HCT116 (cell line): ENCODE measurements around the gene CYREN. TPM values are rescaled to one million over a fixed set of nuclear protein-coding genes. Genes with fewer than 3 reads are reported as not detected.

ENCODE experiments used
- ATAC-seq: fragments of 200-7000 bp; cut with Tn5 transposase; 2 replicates; pipeline ENCODE4 v1.9.1; 2020; ENCODE audit warnings: mild to moderate bottlenecking, moderate library complexity
- BruUV-seq: library from RNA; stranded (reverse); fragments of 400-500 nt; replicated peaks from 2 replicates; lab custom pipeline; 2021; lab: Mats Ljungman, UMichigan
- CTCF ChIA-PET: fragments of 300-600 bp; sonication (Branson Sonifier 250); formaldehyde crosslinking; loops from one replicate; lab custom pipeline; 2021; ENCODE audit warnings: antibody characterized with exemption; lab: Charles Lee
- POLR2A ChIA-PET: fragments of 300-600, 350-600 bp; sonication (Branson Sonifier 250); formaldehyde crosslinking; loops from one replicate; lab custom pipeline; 2021; ENCODE audit warnings: antibody characterized with exemption; lab: Charles Lee
- RAD21 ChIA-PET, 2 experiments: fragments of 300-600 bp; sonication (Branson Sonifier 250); formaldehyde crosslinking; loops; one replicate each; lab custom pipeline; 2023; ENCODE audit warnings: low total read pairs in 2 of 2; ENCODE audit not compliant: uncharacterized antibody in 2 of 2, unreplicated experiment in 2 of 2, low non-redundant PET in 1 of 2; lab: Charles Lee
- DNase-seq: peaks from one replicate; pipeline ENCODE4 v3.0.0-alpha.2; 2010; ENCODE audit warnings: low read depth, low spot score
- H2AFZ ChIP-seq: fragments of 200-600 bp; shearing (Covaris generic), sonication (generic); 2 replicates; pipeline ENCODE4 v1.6.1; 2017; ENCODE audit warnings: low read depth, mixed run types, mixed read lengths, antibody characterized with exemption, low read length; ENCODE audit not compliant: poor library complexity, severe bottlenecking
- H3K27ac ChIP-seq: 2 replicates; pipeline ENCODE4 v1.5.1; 2012; ENCODE audit warnings: low read depth, low read length
- H3K27me3 ChIP-seq: fragments of 200-600 bp; sonication (generic); 2 replicates; pipeline ENCODE4 v1.6.1; 2016; ENCODE audit warnings: mixed run types, low read length, mixed read lengths; ENCODE audit not compliant: insufficient read depth
- H3K36me3 ChIP-seq, 2 experiments: fragments of 200-500 bp in 1 of 2; fragments of 200-600 bp in 1 of 2; sonication (Bioruptor generic) in 1 of 2; sonication (generic) in 1 of 2; 2 replicates each; pipeline versions ENCODE4 v1.5.1 to v1.6.1; 2014 to 2016; ENCODE audit warnings: low read length in 2 of 2, inconsistent platforms in 1 of 2, mixed read lengths in 1 of 2, mixed run types in 1 of 2; ENCODE audit not compliant: insufficient read depth in 2 of 2, control insufficient read depth in 1 of 2
- H3K4me1 ChIP-seq, 2 experiments: fragments of 200-600 bp in 1 of 2; sonication (generic) in 1 of 2; 2 replicates each; pipeline versions ENCODE4 v1.5.1 to v1.6.1; 2012 to 2017; ENCODE audit warnings: low read length in 2 of 2, inconsistent platforms in 1 of 2, mild to moderate bottlenecking in 1 of 2, mixed read lengths in 1 of 2, mixed run types in 1 of 2, moderate library complexity in 1 of 2; ENCODE audit not compliant: insufficient read depth in 2 of 2, control insufficient read depth in 1 of 2
- H3K4me2 ChIP-seq: fragments of 200-600 bp; sonication (generic); 2 replicates; pipeline ENCODE4 v1.6.1; 2017; ENCODE audit warnings: mixed run types, low read length, mixed read lengths
- H3K4me3 ChIP-seq, 2 experiments: fragments of 200-600 bp in 1 of 2; sonication (generic) in 1 of 2; replicated peaks in 1 of 2; 2 replicates each; pipeline ENCODE4 v1.5.1; 2011 to 2016; ENCODE audit warnings: low read length in 2 of 2, control low read depth in 1 of 2, low read depth in 1 of 2, mild to moderate bottlenecking in 1 of 2, mixed read lengths in 1 of 2, mixed run types in 1 of 2
- H3K79me2 ChIP-seq: fragments of 200-600 bp; sonication (generic); 2 replicates; pipeline ENCODE4 v1.6.1; 2017; ENCODE audit warnings: mild to moderate bottlenecking, mixed run types, low read length, moderate library complexity, mixed read lengths; ENCODE audit not compliant: insufficient read depth
- H3K9ac ChIP-seq: fragments of 200-600 bp; sonication (generic); 2 replicates; pipeline ENCODE4 v1.6.1; 2016; ENCODE audit warnings: low read length, mixed read lengths
- H3K9me2 ChIP-seq: fragments of 200-600 bp; sonication (generic), shearing (Covaris generic); 2 replicates; pipeline ENCODE4 v1.6.1; 2017; ENCODE audit warnings: mixed run types, mild to moderate bottlenecking, moderate library complexity; ENCODE audit not compliant: insufficient read depth
- H3K9me3 ChIP-seq, 2 experiments: fragments of 200-500 bp in 1 of 2; fragments of 200-600 bp in 1 of 2; sonication (Bioruptor generic) in 1 of 2; sonication (generic) in 1 of 2; 2 replicates each; pipeline ENCODE4 v1.6.1; 2014 to 2017; ENCODE audit warnings: low read length in 2 of 2, mixed read lengths in 2 of 2, inconsistent platforms in 1 of 2, low read depth in 1 of 2, mild to moderate bottlenecking in 1 of 2, mixed run types in 1 of 2, moderate library complexity in 1 of 2; ENCODE audit not compliant: control insufficient read depth in 1 of 2, insufficient read depth in 1 of 2
- H4K20me1 ChIP-seq: fragments of 200-600 bp; sonication (generic), shearing (Covaris generic); 2 replicates; pipeline ENCODE4 v1.6.1; 2017; ENCODE audit warnings: mixed run types, mild to moderate bottlenecking, moderate library complexity; ENCODE audit not compliant: insufficient read depth
- CBX3 ChIP-seq: IDR thresholded peaks from 2 replicates; pipeline ENCODE4 v1.6.1; 2012; ENCODE audit warnings: low read depth
- EGR1 ChIP-seq: IDR thresholded peaks from 2 replicates; pipeline ENCODE4 v1.6.1; 2012; ENCODE audit warnings: low read depth
- ELF1 ChIP-seq: IDR thresholded peaks from 2 replicates; pipeline ENCODE4 v1.6.1; 2012; ENCODE audit warnings: low read depth, borderline replicate concordance
- EZH2 ChIP-seq: fragments of 200-600 bp; sonication (generic); IDR thresholded peaks from 2 replicates; pipeline ENCODE4 v1.6.1; 2017; ENCODE audit warnings: antibody characterized with exemption, mixed run types
- EZH2phosphoT487 ChIP-seq: fragments of 200-600 bp; IDR thresholded peaks from 2 replicates; pipeline ENCODE4 v1.6.1; 2018; ENCODE audit warnings: antibody characterized with exemption, borderline replicate concordance
- FOSL1 ChIP-seq: IDR thresholded peaks from 2 replicates; pipeline ENCODE4 v1.6.1; 2012; ENCODE audit warnings: low read depth
- POLR2A ChIP-seq: IDR thresholded peaks from 2 replicates; pipeline ENCODE4 v1.7.0; 2011; ENCODE audit warnings: borderline replicate concordance; ENCODE audit not compliant: insufficient read depth, insufficient read length; ENCODE audit errors: extremely low read depth
- RAD21 ChIP-seq: IDR thresholded peaks from 2 replicates; pipeline ENCODE4 v1.6.1; 2012; ENCODE audit warnings: low read depth, mild to moderate bottlenecking
- SIN3A ChIP-seq: IDR thresholded peaks from 2 replicates; pipeline ENCODE4 v1.6.1; 2012; ENCODE audit warnings: low read depth
- SP1 ChIP-seq: IDR thresholded peaks from 2 replicates; pipeline ENCODE4 v1.6.1; 2012; ENCODE audit warnings: low read depth
- SRF ChIP-seq: IDR thresholded peaks from 2 replicates; pipeline ENCODE4 v1.6.1; 2012; ENCODE audit warnings: low read depth
- YY1 ChIP-seq: IDR thresholded peaks from 2 replicates; pipeline ENCODE4 v1.6.1; 2011; ENCODE audit warnings: low read length, low read depth, moderate library complexity, mild to moderate bottlenecking; ENCODE audit not compliant: insufficient replicate concordance; ENCODE audit errors: extremely low read depth
- ZFX ChIP-seq: fragments of 450-650 bp; IDR thresholded peaks from 2 replicates; pipeline ENCODE4 v1.6.1; 2017
- ZNF274 ChIP-seq: fragments of 200-500 bp; sonication (Bioruptor generic); IDR thresholded peaks from 2 replicates; pipeline ENCODE4 v1.6.1; 2014; ENCODE audit warnings: mild to moderate bottlenecking, low read depth, low read length, inconsistent platforms
- intact Hi-C: fragments of 100-400 bp; cut with micrococcal nuclease; formaldehyde crosslinking; loops from 2 replicates; pipeline ENCODE4 v1.10.0; 2022
- total RNA-seq: library from RNA; stranded (reverse); gene quantifications from one replicate; pipeline ENCODE4 v1.2.1, GENCODE V29; 2021; ENCODE audit not compliant: unreplicated experiment
- TF ChIP-seq, protein P1 (sequence below), 3 experiments: fragments of 200-600 bp in 1 of 3; sonication (generic) in 1 of 3; IDR thresholded peaks in 2 of 3; conservative IDR thresholded peaks in 1 of 3; 2 replicates each; pipeline ENCODE4 v1.5.1; 2012 to 2017; ENCODE audit warnings: low read depth in 2 of 3, low read length in 2 of 3, antibody characterized with exemption in 1 of 3, borderline replicate concordance in 1 of 3, control low read depth in 1 of 3, mild to moderate bottlenecking in 1 of 3, mixed read lengths in 1 of 3, mixed run types in 1 of 3, moderate library complexity in 1 of 3; ENCODE audit not compliant: insufficient read depth in 1 of 3
- TF ChIP-seq, protein P2 (sequence below): IDR thresholded peaks from 2 replicates; pipeline ENCODE4 v1.6.1; 2011; ENCODE audit warnings: mild to moderate bottlenecking, low read length, moderate library complexity; ENCODE audit not compliant: insufficient replicate concordance; ENCODE audit errors: extremely low read depth
- TF ChIP-seq, protein P3 (sequence below): IDR thresholded peaks from 2 replicates; pipeline ENCODE4 v1.6.1; 2012
- TF ChIP-seq, protein P4 (sequence below): IDR thresholded peaks from 2 replicates; pipeline ENCODE4 v1.6.1; 2012; ENCODE audit warnings: low read depth

CYREN gene
- total RNA-seq, 1 experiment from 2014 or later, result 54.5 TPM

DNA sequence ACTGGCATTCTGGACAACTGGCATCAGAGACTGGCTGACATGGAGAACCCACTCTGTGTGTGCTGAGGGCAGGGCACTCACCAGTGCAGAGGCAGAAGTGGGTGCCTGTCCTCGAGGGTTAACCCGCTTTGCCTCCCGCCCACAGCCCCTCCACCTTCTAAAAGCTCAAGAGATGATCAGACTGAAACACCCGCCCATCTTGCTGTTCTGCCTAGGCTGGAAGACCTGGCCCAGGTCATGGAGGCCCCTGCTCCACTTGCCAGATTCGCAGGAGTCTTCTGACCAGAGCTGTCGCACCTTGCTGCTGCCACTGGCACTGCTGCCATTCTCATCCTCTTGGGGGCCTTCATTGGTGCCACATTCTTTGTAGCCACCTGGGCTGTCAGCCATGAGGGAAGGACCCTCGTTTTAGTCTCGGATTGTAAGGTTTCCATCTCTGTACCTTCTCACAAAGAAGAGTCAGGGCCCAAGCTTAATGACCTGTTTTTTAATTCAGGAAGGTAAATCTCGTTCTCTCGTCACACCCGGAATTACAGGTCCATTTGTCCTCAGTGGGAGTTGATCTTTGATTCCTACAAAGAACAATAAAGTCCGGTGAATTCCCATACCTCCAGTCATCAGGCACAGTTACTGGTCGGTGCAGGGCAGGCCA is 1.9 kb downstream of the CYREN start:
- RAD21 ChIA-PET, result interaction anchor here in 1 of 2 experiments (1.3 kb wide), 1 partner anchor 182 kb away, joined by 3 read pairs; the partner anchor contains the start of gene AGBL3
- TF ChIP-seq POLR2A (no peak), ZNF274 (no peak), SP1 (no peak), FOSL1 (no peak), RAD21 (no peak), EGR1 (no peak), EZH2phosphoT487 (no peak), SRF (no peak), ELF1 (no peak), YY1 (no peak), ZFX (no peak), EZH2 (no peak), SIN3A (no peak; the same call in 1 of the 2 replicates), CBX3 (no peak)
- TF ChIP-seq, protein P1, sequence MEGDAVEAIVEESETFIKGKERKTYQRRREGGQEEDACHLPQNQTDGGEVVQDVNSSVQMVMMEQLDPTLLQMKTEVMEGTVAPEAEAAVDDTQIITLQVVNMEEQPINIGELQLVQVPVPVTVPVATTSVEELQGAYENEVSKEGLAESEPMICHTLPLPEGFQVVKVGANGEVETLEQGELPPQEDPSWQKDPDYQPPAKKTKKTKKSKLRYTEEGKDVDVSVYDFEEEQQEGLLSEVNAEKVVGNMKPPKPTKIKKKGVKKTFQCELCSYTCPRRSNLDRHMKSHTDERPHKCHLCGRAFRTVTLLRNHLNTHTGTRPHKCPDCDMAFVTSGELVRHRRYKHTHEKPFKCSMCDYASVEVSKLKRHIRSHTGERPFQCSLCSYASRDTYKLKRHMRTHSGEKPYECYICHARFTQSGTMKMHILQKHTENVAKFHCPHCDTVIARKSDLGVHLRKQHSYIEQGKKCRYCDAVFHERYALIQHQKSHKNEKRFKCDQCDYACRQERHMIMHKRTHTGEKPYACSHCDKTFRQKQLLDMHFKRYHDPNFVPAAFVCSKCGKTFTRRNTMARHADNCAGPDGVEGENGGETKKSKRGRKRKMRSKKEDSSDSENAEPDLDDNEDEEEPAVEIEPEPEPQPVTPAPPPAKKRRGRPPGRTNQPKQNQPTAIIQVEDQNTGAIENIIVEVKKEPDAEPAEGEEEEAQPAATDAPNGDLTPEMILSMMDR (IDR thresholded peaks at IDR 0.05 in 2 of 3, conservative IDR thresholded peaks at IDR 0.05 in 1 of 3; ENCODE audit: borderline replicate concordance in 1 of 3, insufficient read depth in 1 of 3, low read depth in 2 of 3, low read length in 2 of 3), result no peak
- TF ChIP-seq, protein P2, sequence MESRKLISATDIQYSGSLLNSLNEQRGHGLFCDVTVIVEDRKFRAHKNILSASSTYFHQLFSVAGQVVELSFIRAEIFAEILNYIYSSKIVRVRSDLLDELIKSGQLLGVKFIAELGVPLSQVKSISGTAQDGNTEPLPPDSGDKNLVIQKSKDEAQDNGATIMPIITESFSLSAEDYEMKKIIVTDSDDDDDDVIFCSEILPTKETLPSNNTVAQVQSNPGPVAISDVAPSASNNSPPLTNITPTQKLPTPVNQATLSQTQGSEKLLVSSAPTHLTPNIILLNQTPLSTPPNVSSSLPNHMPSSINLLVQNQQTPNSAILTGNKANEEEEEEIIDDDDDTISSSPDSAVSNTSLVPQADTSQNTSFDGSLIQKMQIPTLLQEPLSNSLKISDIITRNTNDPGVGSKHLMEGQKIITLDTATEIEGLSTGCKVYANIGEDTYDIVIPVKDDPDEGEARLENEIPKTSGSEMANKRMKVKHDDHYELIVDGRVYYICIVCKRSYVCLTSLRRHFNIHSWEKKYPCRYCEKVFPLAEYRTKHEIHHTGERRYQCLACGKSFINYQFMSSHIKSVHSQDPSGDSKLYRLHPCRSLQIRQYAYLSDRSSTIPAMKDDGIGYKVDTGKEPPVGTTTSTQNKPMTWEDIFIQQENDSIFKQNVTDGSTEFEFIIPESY, result no peak
- TF ChIP-seq, protein P3, sequence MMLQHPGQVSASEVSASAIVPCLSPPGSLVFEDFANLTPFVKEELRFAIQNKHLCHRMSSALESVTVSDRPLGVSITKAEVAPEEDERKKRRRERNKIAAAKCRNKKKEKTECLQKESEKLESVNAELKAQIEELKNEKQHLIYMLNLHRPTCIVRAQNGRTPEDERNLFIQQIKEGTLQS, result no peak
- TF ChIP-seq, protein P4, sequence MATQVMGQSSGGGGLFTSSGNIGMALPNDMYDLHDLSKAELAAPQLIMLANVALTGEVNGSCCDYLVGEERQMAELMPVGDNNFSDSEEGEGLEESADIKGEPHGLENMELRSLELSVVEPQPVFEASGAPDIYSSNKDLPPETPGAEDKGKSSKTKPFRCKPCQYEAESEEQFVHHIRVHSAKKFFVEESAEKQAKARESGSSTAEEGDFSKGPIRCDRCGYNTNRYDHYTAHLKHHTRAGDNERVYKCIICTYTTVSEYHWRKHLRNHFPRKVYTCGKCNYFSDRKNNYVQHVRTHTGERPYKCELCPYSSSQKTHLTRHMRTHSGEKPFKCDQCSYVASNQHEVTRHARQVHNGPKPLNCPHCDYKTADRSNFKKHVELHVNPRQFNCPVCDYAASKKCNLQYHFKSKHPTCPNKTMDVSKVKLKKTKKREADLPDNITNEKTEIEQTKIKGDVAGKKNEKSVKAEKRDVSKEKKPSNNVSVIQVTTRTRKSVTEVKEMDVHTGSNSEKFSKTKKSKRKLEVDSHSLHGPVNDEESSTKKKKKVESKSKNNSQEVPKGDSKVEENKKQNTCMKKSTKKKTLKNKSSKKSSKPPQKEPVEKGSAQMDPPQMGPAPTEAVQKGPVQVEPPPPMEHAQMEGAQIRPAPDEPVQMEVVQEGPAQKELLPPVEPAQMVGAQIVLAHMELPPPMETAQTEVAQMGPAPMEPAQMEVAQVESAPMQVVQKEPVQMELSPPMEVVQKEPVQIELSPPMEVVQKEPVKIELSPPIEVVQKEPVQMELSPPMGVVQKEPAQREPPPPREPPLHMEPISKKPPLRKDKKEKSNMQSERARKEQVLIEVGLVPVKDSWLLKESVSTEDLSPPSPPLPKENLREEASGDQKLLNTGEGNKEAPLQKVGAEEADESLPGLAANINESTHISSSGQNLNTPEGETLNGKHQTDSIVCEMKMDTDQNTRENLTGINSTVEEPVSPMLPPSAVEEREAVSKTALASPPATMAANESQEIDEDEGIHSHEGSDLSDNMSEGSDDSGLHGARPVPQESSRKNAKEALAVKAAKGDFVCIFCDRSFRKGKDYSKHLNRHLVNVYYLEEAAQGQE, result no peak
- Histone ChIP-seq H3K9me3 (no peaks in the 10 kb centered on the region), H3K4me2 (peak overlapping the region; percentile 98), H3K9me2 (no peaks in the 10 kb centered on the region), H3K4me3 (peak overlapping the region; percentile 81 to 83; a peak in 3 of 4 replicates), H3K79me2 (peaks cover 29% of the 10 kb centered on the region), H2AFZ (no peak overlapping the region), H3K27me3 (no peaks in the 10 kb centered on the region), H3K9ac (peak overlapping the region; percentile 93; the same call in 1 of the 2 replicates), H3K4me1 (peaks cover 0 to 18% of the 10 kb centered on the region in 2 experiments; a peak in 2 of 4 replicates), H3K27ac (peak overlapping the region; percentile 14; the same call in 1 of the 2 replicates), H3K36me3 (peaks cover 7 to 40% of the 10 kb centered on the region in 2 experiments; a peak in 2 of 4 replicates), H4K20me1 (peaks cover 3% of the 10 kb centered on the region; the same call in 1 of the 2 replicates)
- ATAC-seq, result no peak
- no peak for DNase-seq
- CTCF ChIA-PET, result interaction anchor here (0.9 to 1.9 kb wide), 11 partner anchors 8 to 536 kb away, joined by 3 to 25 read pairs (median 4); partner anchors contain the start of gene AGBL3
- POLR2A ChIA-PET, result interaction anchor here (1.0 to 1.5 kb wide), 3 partner anchors 8 to 183 kb away, joined by 3 to 12 read pairs (median 4); partner anchors contain the start of gene AGBL3
- BruUV-seq, result no TSS peak
- intact Hi-C loops, result loop anchor here (1.0 to 10.0 kb wide), 3 partner anchors 182 to 474 kb away; partner anchors contain the start of gene AGBL3
